ENCODE measurements around the gene LRRC45.

The LRRC45 gene

DNA sequence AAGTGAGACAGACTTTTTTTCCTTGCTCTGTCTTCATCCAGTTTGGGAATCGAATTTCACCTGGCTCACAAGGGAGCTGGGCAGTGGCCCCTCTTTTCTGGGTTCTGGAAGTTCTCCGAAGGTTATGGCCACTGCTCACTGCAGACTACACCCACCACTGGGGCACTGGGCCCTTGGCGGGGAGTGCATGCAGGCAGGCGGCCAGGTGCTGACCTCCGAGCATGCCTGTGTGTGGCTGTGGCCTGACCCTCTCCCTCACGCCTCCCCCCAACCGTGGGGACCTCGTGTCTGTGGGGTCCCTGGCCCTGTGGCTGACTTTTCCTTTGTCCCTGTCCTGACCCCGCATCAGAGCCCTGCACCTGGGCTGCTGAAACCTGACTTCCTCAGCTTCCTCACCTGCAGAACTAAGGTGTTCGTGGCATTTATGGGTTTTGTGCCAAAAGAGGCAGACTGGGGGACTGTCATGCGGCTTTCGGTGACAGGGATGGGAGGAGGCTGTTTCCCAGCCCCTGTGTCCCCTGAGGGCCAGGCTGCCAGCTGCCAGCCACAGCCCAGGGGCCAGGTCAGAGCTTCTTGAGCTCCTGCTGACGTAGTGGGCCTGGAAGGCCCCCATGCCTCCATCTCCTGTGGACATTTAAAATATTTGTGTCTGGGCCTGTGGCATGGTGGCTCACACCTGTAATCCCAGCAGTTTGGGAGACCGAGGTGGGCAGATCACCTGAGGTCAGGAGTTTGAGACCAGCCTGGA is 24.2 kb upstream of the LRRC45 start:
- Histone ChIP-seq H3K79me2 (ENCODE audit: insufficient read depth, low read length) (no peaks in the 10 kb centered on the region), H3K27ac (ENCODE audit: low read length) (no peak overlapping the region), H4K20me1 (ENCODE audit: insufficient read depth, low read length) (peaks cover 4% of the 10 kb centered on the region; the same call in 1 of the 2 replicates), H3K4me1 (ENCODE audit: insufficient read depth, low read length) (no peaks in the 10 kb centered on the region), H3K36me3 (ENCODE audit: insufficient read depth, low read length) (no peaks in the 10 kb centered on the region), H3K9me3 (ENCODE audit: insufficient read depth, low read length, severe bottlenecking) (no peaks in the 10 kb centered on the region), H3K27me3 (ENCODE audit: insufficient read depth, low read length, poor library complexity) (no peaks in the 10 kb centered on the region), H3K4me3 (ENCODE audit: low read depth in 1 of 2, low read length in 2 of 2) (no peak overlapping the region), H2AFZ (ENCODE audit: low read depth, low read length) (no peak overlapping the region), H3K4me2 (ENCODE audit: insufficient read depth, low read length) (no peak overlapping the region), H3K9ac (ENCODE audit: low read depth, low read length) (0 out of 2 replicates have a peak overlapping the region, but pooled peaks have one; percentile 21)
- TF ChIP-seq, protein P1, sequence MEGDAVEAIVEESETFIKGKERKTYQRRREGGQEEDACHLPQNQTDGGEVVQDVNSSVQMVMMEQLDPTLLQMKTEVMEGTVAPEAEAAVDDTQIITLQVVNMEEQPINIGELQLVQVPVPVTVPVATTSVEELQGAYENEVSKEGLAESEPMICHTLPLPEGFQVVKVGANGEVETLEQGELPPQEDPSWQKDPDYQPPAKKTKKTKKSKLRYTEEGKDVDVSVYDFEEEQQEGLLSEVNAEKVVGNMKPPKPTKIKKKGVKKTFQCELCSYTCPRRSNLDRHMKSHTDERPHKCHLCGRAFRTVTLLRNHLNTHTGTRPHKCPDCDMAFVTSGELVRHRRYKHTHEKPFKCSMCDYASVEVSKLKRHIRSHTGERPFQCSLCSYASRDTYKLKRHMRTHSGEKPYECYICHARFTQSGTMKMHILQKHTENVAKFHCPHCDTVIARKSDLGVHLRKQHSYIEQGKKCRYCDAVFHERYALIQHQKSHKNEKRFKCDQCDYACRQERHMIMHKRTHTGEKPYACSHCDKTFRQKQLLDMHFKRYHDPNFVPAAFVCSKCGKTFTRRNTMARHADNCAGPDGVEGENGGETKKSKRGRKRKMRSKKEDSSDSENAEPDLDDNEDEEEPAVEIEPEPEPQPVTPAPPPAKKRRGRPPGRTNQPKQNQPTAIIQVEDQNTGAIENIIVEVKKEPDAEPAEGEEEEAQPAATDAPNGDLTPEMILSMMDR (IDR thresholded peaks at IDR 0.05; ENCODE audit: borderline replicate concordance, extremely low read depth, low read length, poor library complexity, severe bottlenecking): no peak
- no peak for TF ChIP-seq EZH2 (IDR thresholded peaks at IDR 0.05; ENCODE audit: borderline replicate concordance, low read depth, low read length, severe bottlenecking)
- no peak for ATAC-seq (ENCODE audit: insufficient read depth, low read depth)
- DNase-seq: no peak

DNA sequence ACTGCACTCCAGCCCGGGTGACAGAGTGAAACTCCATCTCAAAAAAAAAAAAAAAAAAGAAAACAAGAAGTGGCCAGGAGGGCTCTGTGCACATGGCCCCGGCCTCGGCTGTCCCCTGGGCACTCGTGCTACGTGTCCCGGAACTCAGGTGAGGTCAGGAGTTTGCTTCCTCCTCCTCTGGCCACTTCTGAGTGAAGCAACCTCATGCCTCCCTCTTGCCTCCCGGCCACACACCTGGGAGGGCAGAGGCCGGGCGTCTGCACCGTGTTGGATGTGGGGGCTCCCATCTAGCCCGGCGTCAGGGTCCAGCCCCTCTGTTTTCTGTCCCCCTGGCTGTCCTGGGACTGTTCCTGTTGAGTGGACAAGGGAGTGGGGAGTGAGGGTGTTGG is 23.5 kb upstream of the LRRC45 start:
- H3K4me3 ChIP-seq (ENCODE audit: low read depth in 1 of 2, low read length in 2 of 2): no peak overlapping the region
- no peak overlapping the region for H3K4me2 ChIP-seq (ENCODE audit: insufficient read depth, low read length)
- no peaks in the 10 kb centered on the region for H3K4me1 ChIP-seq (ENCODE audit: insufficient read depth, low read length)
- H4K20me1 ChIP-seq (ENCODE audit: insufficient read depth, low read length): peaks cover 4% of the 10 kb centered on the region; the same call in 1 of the 2 replicates
- no peak for DNase-seq
- H3K79me2 ChIP-seq (ENCODE audit: insufficient read depth, low read length): no peaks in the 10 kb centered on the region
- no peak overlapping the region for H2AFZ ChIP-seq (ENCODE audit: low read depth, low read length)
- no peaks in the 10 kb centered on the region for H3K36me3 ChIP-seq (ENCODE audit: insufficient read depth, low read length)
- ATAC-seq (ENCODE audit: insufficient read depth, low read depth): no peak
- H3K27me3 ChIP-seq (ENCODE audit: insufficient read depth, low read length, poor library complexity): no peaks in the 10 kb centered on the region
- TF ChIP-seq, protein P1 (IDR thresholded peaks at IDR 0.05; ENCODE audit: borderline replicate concordance, extremely low read depth, low read length, poor library complexity, severe bottlenecking): no peak
- no peak for TF ChIP-seq EZH2 (IDR thresholded peaks at IDR 0.05; ENCODE audit: borderline replicate concordance, low read depth, low read length, severe bottlenecking)
- H3K27ac ChIP-seq (ENCODE audit: low read length): no peak overlapping the region
- no peak overlapping the region for H3K9ac ChIP-seq (ENCODE audit: low read depth, low read length)
- H3K9me3 ChIP-seq (ENCODE audit: insufficient read depth, low read length, severe bottlenecking): no peaks in the 10 kb centered on the region

DNA sequence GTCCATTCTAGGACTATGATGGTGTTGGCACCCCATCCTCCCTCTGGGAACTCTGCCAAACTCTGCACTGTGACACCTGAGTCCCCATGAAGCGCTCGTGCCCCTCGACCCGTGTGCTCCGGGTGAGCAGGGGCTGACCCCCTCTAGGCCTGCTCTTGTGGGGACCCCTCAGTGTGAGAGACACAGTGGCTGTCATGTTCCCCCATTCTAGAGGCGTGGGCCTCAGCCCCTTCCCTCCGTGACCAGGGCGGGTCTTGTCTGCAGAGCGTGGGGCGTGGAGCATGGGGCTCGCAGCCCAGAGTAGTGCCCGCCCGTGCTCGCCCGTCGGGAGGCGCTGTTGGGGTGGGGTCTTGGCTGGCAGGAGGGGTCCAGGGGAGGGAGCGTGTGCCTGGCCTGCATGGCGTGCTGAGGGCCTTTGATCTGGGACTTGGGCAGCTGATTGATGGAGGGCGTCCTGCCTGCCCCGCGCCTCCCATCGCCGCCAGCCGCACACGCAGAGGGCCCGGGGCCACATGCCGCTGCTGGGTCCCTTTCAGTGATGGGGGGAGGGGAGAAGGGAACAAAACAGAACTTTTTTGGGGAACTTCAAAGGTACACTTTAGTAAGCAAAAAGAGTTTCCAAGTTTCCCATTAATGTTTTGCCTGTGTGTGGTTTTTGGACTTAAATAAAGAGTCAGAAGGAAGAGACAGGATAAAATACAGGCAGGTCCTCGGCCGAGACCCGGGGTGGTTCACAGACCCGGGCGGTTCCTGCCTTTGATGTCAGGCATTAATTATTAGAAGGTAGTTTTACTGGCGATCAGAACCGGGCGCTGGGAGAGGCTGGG is 22.9 kb upstream of the LRRC45 start:
- Histone ChIP-seq H3K9me3 (ENCODE audit: insufficient read depth, low read length, severe bottlenecking) (no peaks in the 10 kb centered on the region), H3K36me3 (ENCODE audit: insufficient read depth, low read length) (no peaks in the 10 kb centered on the region), H3K27me3 (ENCODE audit: insufficient read depth, low read length, poor library complexity) (no peaks in the 10 kb centered on the region), H3K27ac (ENCODE audit: low read length) (no peak overlapping the region), H3K9ac (ENCODE audit: low read depth, low read length) (no peak overlapping the region), H3K4me3 (ENCODE audit: low read depth in 1 of 2, low read length in 2 of 2) (no peak overlapping the region), H4K20me1 (ENCODE audit: insufficient read depth, low read length) (peaks cover 4% of the 10 kb centered on the region; the same call in 1 of the 2 replicates), H3K4me2 (ENCODE audit: insufficient read depth, low read length) (no peak overlapping the region), H3K79me2 (ENCODE audit: insufficient read depth, low read length) (no peaks in the 10 kb centered on the region), H2AFZ (ENCODE audit: low read depth, low read length) (no peak overlapping the region), H3K4me1 (ENCODE audit: insufficient read depth, low read length) (no peaks in the 10 kb centered on the region)
- TF ChIP-seq EZH2 (IDR thresholded peaks at IDR 0.05; ENCODE audit: borderline replicate concordance, low read depth, low read length, severe bottlenecking): no peak
- TF ChIP-seq, protein P1 (IDR thresholded peaks at IDR 0.05; ENCODE audit: borderline replicate concordance, extremely low read depth, low read length, poor library complexity, severe bottlenecking): no peak
- DNase-seq (no peak), ATAC-seq (ENCODE audit: insufficient read depth, low read depth) (no peak)

Measured in DND-41 (cell line).